ENCODE data around the gene NAP1L5.

The NAP1L5 gene

DNA sequence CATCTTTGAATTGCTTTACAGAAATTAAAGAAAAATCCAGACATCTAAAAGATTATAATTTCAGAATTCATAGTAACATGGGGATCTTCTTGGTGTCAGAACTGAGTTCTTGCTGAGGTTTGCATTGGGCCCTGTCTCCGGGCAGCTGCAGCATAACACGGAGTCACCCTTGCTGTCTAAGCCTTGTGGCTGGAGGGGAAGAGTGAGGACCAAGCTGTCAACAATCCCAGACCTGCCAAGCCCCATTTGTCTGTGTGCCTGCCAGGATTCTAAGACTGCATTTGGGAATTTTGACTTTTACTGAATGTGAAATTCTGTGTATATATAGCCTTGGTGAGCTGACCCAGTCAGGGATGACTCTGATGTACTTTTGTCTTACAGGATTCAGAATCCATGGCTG is 25.2 kb upstream of the NAP1L5 start:
- Histone ChIP-seq H3K36me3 (ENCODE audit: control insufficient read depth in 2 of 2, insufficient read depth in 2 of 2, low read length in 2 of 2) (peaks cover 26 to 37% of the 10 kb centered on the region in 2 donors), H3K4me1 (ENCODE audit: control insufficient read depth, insufficient read depth, low read length) (peaks cover 27% of the 10 kb centered on the region)

DNA sequence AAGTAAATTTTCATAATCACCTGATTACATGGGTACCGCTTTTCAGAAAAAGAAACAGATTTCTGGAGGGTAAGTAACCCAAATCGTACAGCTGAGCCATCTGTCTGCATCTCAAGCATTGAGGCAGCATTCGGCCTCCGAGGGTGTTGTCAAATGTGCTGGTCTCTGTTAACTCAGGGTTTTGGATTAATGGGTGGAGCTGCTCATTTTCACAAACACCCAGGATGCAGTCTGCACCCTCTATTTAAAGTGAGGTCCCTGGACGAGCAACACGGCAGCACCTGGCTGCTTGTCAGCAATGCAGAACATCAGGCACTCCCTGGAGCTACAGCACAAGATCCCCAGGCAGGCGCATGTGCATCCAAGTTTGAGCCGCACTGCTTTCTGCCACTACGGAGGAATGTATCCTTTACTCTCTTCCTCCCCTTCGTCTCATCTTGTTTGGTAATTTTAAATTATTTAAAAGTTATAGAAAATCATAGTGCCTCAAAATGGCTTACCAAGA is 24.7 kb upstream of the NAP1L5 start:
- H3K4me1 ChIP-seq (ENCODE audit: control insufficient read depth, insufficient read depth, low read length): peaks cover 23% of the 10 kb centered on the region
- H3K36me3 ChIP-seq (ENCODE audit: control insufficient read depth in 2 of 2, insufficient read depth in 2 of 2, low read length in 2 of 2): peaks cover 24 to 32% of the 10 kb centered on the region in 2 donors
- no peaks in the 10 kb centered on the region for H3K9me3 ChIP-seq (ENCODE audit: control insufficient read depth in 2 of 2, low read length in 2 of 2)
- no peak overlapping the region for H3K9ac ChIP-seq (ENCODE audit: low read length in 2 of 2)
- H3K27ac ChIP-seq (ENCODE audit: low read length): no peak overlapping the region
- H3K27me3 ChIP-seq (ENCODE audit: control insufficient read depth in 1 of 2, insufficient read depth in 2 of 2, low read length in 2 of 2): no peaks in the 10 kb centered on the region
- no peak overlapping the region for H3K4me3 ChIP-seq (ENCODE audit: low read length in 2 of 2)

More for the DNA sequence above, 25.2 kb upstream of the NAP1L5 start:
- no peak overlapping the region for H3K27ac ChIP-seq (ENCODE audit: low read length)
- no peak overlapping the region for H3K9ac ChIP-seq (ENCODE audit: low read length in 2 of 2)
- no peak overlapping the region for H3K4me3 ChIP-seq (ENCODE audit: low read length in 2 of 2)
- no peaks in the 10 kb centered on the region for H3K9me3 ChIP-seq (ENCODE audit: control insufficient read depth in 2 of 2, low read length in 2 of 2)
- H3K27me3 ChIP-seq (ENCODE audit: control insufficient read depth in 1 of 2, insufficient read depth in 2 of 2, low read length in 2 of 2): no peaks in the 10 kb centered on the region

DNA sequence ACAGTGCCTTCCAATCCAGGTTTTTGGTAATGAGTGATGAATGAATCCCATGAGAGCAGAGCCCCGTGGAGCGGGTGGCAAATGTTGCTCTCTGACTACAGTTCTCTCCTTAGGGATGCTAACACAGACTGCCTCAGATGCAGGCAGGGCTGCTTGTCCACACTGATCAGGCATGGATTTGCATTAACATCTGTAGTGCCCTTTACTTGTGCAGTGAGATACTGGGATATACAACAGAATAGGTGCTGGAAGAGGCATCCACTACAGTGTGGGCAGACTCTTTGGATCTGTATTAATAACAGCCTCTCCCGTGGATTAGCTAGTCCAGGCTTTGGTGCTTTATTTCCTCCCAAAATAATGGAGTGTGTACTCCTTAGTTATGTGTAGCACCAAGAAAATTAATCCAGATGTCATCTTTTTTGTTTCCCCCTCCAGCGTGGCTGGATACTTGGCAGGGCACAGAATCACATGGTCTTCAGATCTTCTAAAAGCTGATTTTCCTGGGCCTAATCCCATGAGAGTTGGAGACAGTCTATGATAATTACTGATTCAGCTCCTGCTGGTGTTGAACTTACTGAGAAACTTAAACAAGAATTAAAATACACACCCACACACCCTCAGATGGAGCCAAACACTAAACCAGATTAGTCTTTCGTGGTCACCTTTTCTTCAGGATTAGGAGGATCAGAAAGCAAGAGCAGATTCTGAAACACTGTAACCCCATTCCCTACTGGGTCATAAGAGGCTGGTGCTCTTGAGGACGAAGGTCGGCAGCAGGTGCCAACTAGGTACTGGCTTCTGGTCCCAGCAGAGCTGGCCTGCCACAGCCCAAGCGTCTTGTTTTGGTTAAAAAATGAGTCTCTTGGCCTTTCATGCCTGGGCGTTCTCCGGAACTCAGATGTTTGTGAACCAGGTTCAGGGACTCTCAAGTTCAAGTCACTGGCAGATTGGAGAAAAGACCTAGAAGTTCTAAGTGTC is 23.1 kb upstream of the NAP1L5 start:
- no peak overlapping the region for H3K9ac ChIP-seq (ENCODE audit: low read length in 2 of 2)
- H3K27me3 ChIP-seq (ENCODE audit: control insufficient read depth in 1 of 2, insufficient read depth in 2 of 2, low read length in 2 of 2): no peaks in the 10 kb centered on the region
- peak overlapping the region; percentile 37 for H3K27ac ChIP-seq (ENCODE audit: low read length)
- H3K36me3 ChIP-seq (ENCODE audit: control insufficient read depth in 2 of 2, insufficient read depth in 2 of 2, low read length in 2 of 2): peaks cover 24 to 27% of the 10 kb centered on the region in 2 donors
- peaks cover 0 to 4% of the 10 kb centered on the region in 2 donors for H3K9me3 ChIP-seq (ENCODE audit: control insufficient read depth in 2 of 2, low read length in 2 of 2)
- no peak overlapping the region for H3K4me3 ChIP-seq (ENCODE audit: low read length in 2 of 2)
- H3K4me1 ChIP-seq (ENCODE audit: control insufficient read depth, insufficient read depth, low read length): peaks cover 23% of the 10 kb centered on the region

DNA sequence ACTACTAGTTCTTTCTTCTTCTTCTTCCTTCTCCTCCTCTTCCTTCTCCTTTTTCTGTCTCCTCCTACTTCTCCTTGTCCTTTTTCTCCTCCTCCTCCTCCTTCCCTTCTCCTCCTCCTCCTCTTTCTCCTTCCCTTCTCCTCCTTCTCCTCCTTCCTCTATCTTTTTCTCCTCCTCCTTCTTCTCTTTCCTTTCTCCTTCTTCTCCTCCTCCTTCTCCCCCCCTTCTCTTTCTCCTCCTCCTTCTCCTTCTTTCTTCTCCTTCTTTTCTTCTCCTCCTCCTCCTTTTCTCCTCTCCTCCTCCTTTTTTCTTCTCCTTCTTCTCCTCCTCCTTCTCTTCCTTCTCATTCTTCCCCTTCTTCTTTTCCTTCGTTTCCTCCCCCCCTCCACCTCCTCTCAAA is 21.8 kb upstream of the NAP1L5 start:
- no peaks in the 10 kb centered on the region for H3K27me3 ChIP-seq (ENCODE audit: control insufficient read depth in 1 of 2, insufficient read depth in 2 of 2, low read length in 2 of 2)
- peaks cover 0 to 4% of the 10 kb centered on the region in 2 donors for H3K9me3 ChIP-seq (ENCODE audit: control insufficient read depth in 2 of 2, low read length in 2 of 2)
- peaks cover 19% of the 10 kb centered on the region for H3K4me1 ChIP-seq (ENCODE audit: control insufficient read depth, insufficient read depth, low read length)
- H3K36me3 ChIP-seq (ENCODE audit: control insufficient read depth in 2 of 2, insufficient read depth in 2 of 2, low read length in 2 of 2): peaks cover 24% of the 10 kb centered on the region in 2 donors
- no peak overlapping the region for H3K27ac ChIP-seq (ENCODE audit: low read length)
- no peak overlapping the region for H3K9ac ChIP-seq (ENCODE audit: low read length in 2 of 2)
- H3K4me3 ChIP-seq (ENCODE audit: low read length in 2 of 2): no peak overlapping the region

GRCh38 chr4:88718098-88718497 is 20.5 kb upstream of the NAP1L5 start:
- H3K27me3 ChIP-seq (ENCODE audit: control insufficient read depth in 1 of 2, insufficient read depth in 2 of 2, low read length in 2 of 2): no peaks in the 10 kb centered on the region
- H3K4me3 ChIP-seq (ENCODE audit: low read length in 2 of 2): no peak overlapping the region
- H3K36me3 ChIP-seq (ENCODE audit: control insufficient read depth in 2 of 2, insufficient read depth in 2 of 2, low read length in 2 of 2): peaks cover 15 to 22% of the 10 kb centered on the region in 2 donors

DNA sequence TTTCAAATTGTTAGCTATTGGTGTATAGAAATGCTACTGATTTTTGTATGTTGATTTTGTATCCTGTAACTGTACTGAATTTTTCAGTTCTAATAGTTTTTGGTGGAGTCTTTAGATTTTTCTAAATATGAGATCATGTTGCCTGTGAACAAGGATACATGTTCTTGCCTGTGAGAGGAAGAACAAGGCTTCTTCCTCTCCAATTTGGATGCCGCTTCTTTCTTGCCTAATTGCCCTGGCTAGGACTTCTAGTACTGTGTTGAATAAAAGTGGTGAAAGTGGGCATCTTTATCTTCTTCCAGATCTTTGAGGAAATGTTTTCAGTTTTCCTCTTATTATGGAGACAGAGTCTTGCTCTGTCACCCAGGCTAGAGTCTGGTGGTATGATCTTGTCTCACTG is 16.2 kb upstream of the NAP1L5 start:
- H3K9me3 ChIP-seq (ENCODE audit: control insufficient read depth in 2 of 2, low read length in 2 of 2): peaks cover 0 to 4% of the 10 kb centered on the region in 2 donors
- no peaks in the 10 kb centered on the region for H3K27me3 ChIP-seq (ENCODE audit: control insufficient read depth in 1 of 2, insufficient read depth in 2 of 2, low read length in 2 of 2)
- peaks cover 3 to 27% of the 10 kb centered on the region in 2 donors for H3K36me3 ChIP-seq (ENCODE audit: control insufficient read depth in 2 of 2, insufficient read depth in 2 of 2, low read length in 2 of 2)
- no peak overlapping the region for H3K27ac ChIP-seq (ENCODE audit: low read length)
- H3K9ac ChIP-seq (ENCODE audit: low read length in 2 of 2): no peak overlapping the region
- no peak overlapping the region for H3K4me3 ChIP-seq (ENCODE audit: low read length in 2 of 2)
- no peaks in the 10 kb centered on the region for H3K4me1 ChIP-seq (ENCODE audit: control insufficient read depth, insufficient read depth, low read length)

More at GRCh38 chr4:88718098-88718497, 20.5 kb upstream of the NAP1L5 start:
- H3K9ac ChIP-seq (ENCODE audit: low read length in 2 of 2): no peak overlapping the region
- no peak overlapping the region for H3K27ac ChIP-seq (ENCODE audit: low read length)
- peaks cover 0 to 4% of the 10 kb centered on the region in 2 donors for H3K9me3 ChIP-seq (ENCODE audit: control insufficient read depth in 2 of 2, low read length in 2 of 2)
- H3K4me1 ChIP-seq (ENCODE audit: control insufficient read depth, insufficient read depth, low read length): peaks cover 13% of the 10 kb centered on the region

- peaks cover 3 to 14% of the 10 kb centered on the region in 2 donors for H3K36me3 ChIP-seq (ENCODE audit: control insufficient read depth in 2 of 2, insufficient read depth in 2 of 2, low read length in 2 of 2)
These were observed 12.4 kb upstream of the NAP1L5 start for GRCh38 chr4:88709989-88710388.

GRCh38 chr4:88706574-88706973 is 8.9 kb upstream of the NAP1L5 start:
- Histone ChIP-seq H3K27ac (ENCODE audit: low read length) (peak overlapping the region; percentile 12), H3K27me3 (ENCODE audit: control insufficient read depth in 1 of 2, insufficient read depth in 2 of 2, low read length in 2 of 2) (no peaks in the 10 kb centered on the region), H3K4me1 (ENCODE audit: control insufficient read depth, insufficient read depth, low read length) (peaks cover 11% of the 10 kb centered on the region), H3K9me3 (ENCODE audit: control insufficient read depth in 2 of 2, low read length in 2 of 2) (no peaks in the 10 kb centered on the region), H3K4me3 (ENCODE audit: low read length in 2 of 2) (peak overlapping the region in 1 of 2 donors; percentile 54), H3K9ac (ENCODE audit: low read length in 2 of 2) (peak overlapping the region; percentile 24 to 43), H3K36me3 (ENCODE audit: control insufficient read depth in 2 of 2, insufficient read depth in 2 of 2, low read length in 2 of 2) (peaks cover 8 to 22% of the 10 kb centered on the region in 2 donors)

More at GRCh38 chr4:88709989-88710388, 12.4 kb upstream of the NAP1L5 start:
- Histone ChIP-seq H3K9me3 (ENCODE audit: control insufficient read depth in 2 of 2, low read length in 2 of 2) (no peaks in the 10 kb centered on the region), H3K27ac (ENCODE audit: low read length) (no peak overlapping the region), H3K4me1 (ENCODE audit: control insufficient read depth, insufficient read depth, low read length) (peaks cover 11% of the 10 kb centered on the region), H3K4me3 (ENCODE audit: low read length in 2 of 2) (no peak overlapping the region), H3K9ac (ENCODE audit: low read length in 2 of 2) (no peak overlapping the region), H3K27me3 (ENCODE audit: control insufficient read depth in 1 of 2, insufficient read depth in 2 of 2, low read length in 2 of 2) (no peaks in the 10 kb centered on the region)

DNA sequence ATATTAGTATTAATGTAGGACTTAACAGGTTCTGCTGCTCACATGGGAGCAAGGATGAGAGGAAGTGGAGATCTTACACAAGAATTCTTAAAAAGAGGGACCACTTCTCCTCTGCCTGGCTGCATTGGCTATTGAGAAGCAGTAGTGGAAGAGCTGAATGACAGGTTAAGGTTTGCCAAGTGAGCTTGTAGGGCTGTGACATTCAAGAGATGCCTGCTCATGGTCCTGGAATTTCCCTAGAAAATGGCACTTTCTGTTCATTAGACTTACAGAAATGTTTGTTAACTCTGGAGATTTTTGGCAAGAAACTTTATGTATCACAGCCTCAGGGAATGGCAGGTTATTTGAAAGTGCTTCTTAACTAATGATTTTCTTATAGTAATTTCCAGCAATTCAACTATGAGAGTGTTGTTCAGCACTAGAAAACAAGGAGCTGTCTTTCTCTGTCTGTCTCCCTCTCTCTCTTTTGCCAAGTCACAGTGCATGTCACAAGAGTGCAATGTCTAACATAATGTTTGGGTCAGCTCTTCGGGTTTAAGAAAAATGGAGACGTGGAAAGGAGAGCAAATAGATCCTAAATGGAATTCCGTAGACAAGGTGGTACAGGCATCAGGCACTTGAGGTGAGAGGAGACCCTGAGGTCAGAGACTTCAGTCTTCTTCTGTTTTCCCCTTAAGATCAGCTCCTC is 8.3 kb upstream of the NAP1L5 start:
- H3K4me3 ChIP-seq (ENCODE audit: low read length in 2 of 2): no peak overlapping the region
- no peak overlapping the region for H3K9ac ChIP-seq (ENCODE audit: low read length in 2 of 2)
- H3K9me3 ChIP-seq (ENCODE audit: control insufficient read depth in 2 of 2, low read length in 2 of 2): no peaks in the 10 kb centered on the region
- peak overlapping the region; percentile 12 for H3K27ac ChIP-seq (ENCODE audit: low read length)
- H3K4me1 ChIP-seq (ENCODE audit: control insufficient read depth, insufficient read depth, low read length): peaks cover 11% of the 10 kb centered on the region
- peaks cover 8 to 19% of the 10 kb centered on the region in 2 donors for H3K36me3 ChIP-seq (ENCODE audit: control insufficient read depth in 2 of 2, insufficient read depth in 2 of 2, low read length in 2 of 2)
- no peaks in the 10 kb centered on the region for H3K27me3 ChIP-seq (ENCODE audit: control insufficient read depth in 1 of 2, insufficient read depth in 2 of 2, low read length in 2 of 2)

GRCh38 chr4:88705223-88705622 is 7.6 kb upstream of the NAP1L5 start:
- Histone ChIP-seq H3K9me3 (ENCODE audit: control insufficient read depth in 2 of 2, low read length in 2 of 2) (no peaks in the 10 kb centered on the region), H3K4me1 (ENCODE audit: control insufficient read depth, insufficient read depth, low read length) (peaks cover 11% of the 10 kb centered on the region), H3K9ac (ENCODE audit: low read length in 2 of 2) (no peak overlapping the region), H3K27ac (ENCODE audit: low read length) (no peak overlapping the region), H3K4me3 (ENCODE audit: low read length in 2 of 2) (no peak overlapping the region), H3K36me3 (ENCODE audit: control insufficient read depth in 2 of 2, insufficient read depth in 2 of 2, low read length in 2 of 2) (peaks cover 8 to 12% of the 10 kb centered on the region in 2 donors), H3K27me3 (ENCODE audit: control insufficient read depth in 1 of 2, insufficient read depth in 2 of 2, low read length in 2 of 2) (no peaks in the 10 kb centered on the region)

All from stomach smooth muscle (tissue), 2 donors.